ENCODE results near the gene TXNDC2. TPM values are rescaled to one million over a fixed set of nuclear protein-coding genes. Genes with fewer than 3 reads are reported as not detected.

Gene TXNDC2
- total RNA-seq, result not detected
- long read RNA-seq, result 0 reads

GRCh38 chr18:9885170-9886004 lies at the start of gene TXNDC2:
Gene TXNDC2, plus strand, starts transcription at chr18:9885973. Its CDS starts 708 bp downstream, at chr18:9886681.
- no peak for ATAC-seq (ENCODE audit: poor library complexity)
- intact Hi-C loops (cut with DNase I), result no loop called here
- no peak for DNase-seq

- DNase-seq (peak; percentile 57), ATAC-seq (ENCODE audit: poor library complexity) (peak; percentile 90)
- intact Hi-C loops (cut with DNase I), result no loop called here
These were observed 47.5 kb upstream of the TXNDC2 start for GRCh38 chr18:9838144-9838877.

- no peak for DNase-seq
- intact Hi-C loops (cut with DNase I), result no loop called here
- ATAC-seq (ENCODE audit: poor library complexity), result peak; percentile 12
These were observed 46.6 kb upstream of the TXNDC2 start for GRCh38 chr18:9839211-9839610.

- intact Hi-C loops (cut with DNase I), result no loop called here
- no peak for ATAC-seq (ENCODE audit: poor library complexity)
- no peak for DNase-seq
These were observed 45.9 kb upstream of the TXNDC2 start for GRCh38 chr18:9839853-9840252.

- DNase-seq, result no peak
- ATAC-seq (ENCODE audit: poor library complexity), result no peak
- intact Hi-C loops (cut with DNase I), result no loop called here
These were observed 44.0 kb upstream of the TXNDC2 start for GRCh38 chr18:9841752-9842151.

- ATAC-seq (ENCODE audit: poor library complexity), result no peak
- intact Hi-C loops (cut with DNase I), result no loop called here
These were observed 43.3 kb upstream of the TXNDC2 start for GRCh38 chr18:9842448-9842847.

GRCh38 chr18:9845256-9845655 lies 40.5 kb upstream of the TXNDC2 start:
- no peak for DNase-seq
- ATAC-seq (ENCODE audit: poor library complexity), result no peak
- intact Hi-C loops (cut with DNase I), result no loop called here

More at GRCh38 chr18:9842448-9842847, 43.3 kb upstream of the TXNDC2 start:
- DNase-seq, result no peak

- DNase-seq, result no peak
These were observed 39.4 kb upstream of the TXNDC2 start for GRCh38 chr18:9846162-9846925.

GRCh38 chr18:9848170-9848879 lies 37.4 kb upstream of the TXNDC2 start:
- intact Hi-C loops (cut with DNase I), result no loop called here
- ATAC-seq (ENCODE audit: poor library complexity), result peak; percentile 30
- DNase-seq, result no peak

More at GRCh38 chr18:9846162-9846925, 39.4 kb upstream of the TXNDC2 start:
- intact Hi-C loops (cut with DNase I), result no loop called here
- ATAC-seq (ENCODE audit: poor library complexity), result peak; percentile 78

- DNase-seq (peak; percentile 76), ATAC-seq (ENCODE audit: poor library complexity) (peak; percentile 86)
- intact Hi-C loops (cut with DNase I), result no loop called here
These were observed 36.1 kb upstream of the TXNDC2 start for GRCh38 chr18:9849407-9850283.

GRCh38 chr18:9850309-9850708 lies 35.5 kb upstream of the TXNDC2 start:
- intact Hi-C loops (cut with DNase I), result no loop called here
- ATAC-seq (ENCODE audit: poor library complexity), result no peak
- DNase-seq, result no peak

- intact Hi-C loops (cut with DNase I), result no loop called here
- DNase-seq (no peak), ATAC-seq (ENCODE audit: poor library complexity) (no peak)
These were observed 34.3 kb upstream of the TXNDC2 start for GRCh38 chr18:9851511-9851910.

- ATAC-seq (ENCODE audit: poor library complexity), result no peak
- intact Hi-C loops (cut with DNase I), result no loop called here
- DNase-seq, result no peak
These were observed 33.3 kb upstream of the TXNDC2 start for GRCh38 chr18:9852266-9853081.

GRCh38 chr18:9854801-9855676 lies 30.7 kb upstream of the TXNDC2 start:
- DNase-seq (no peak), ATAC-seq (ENCODE audit: poor library complexity) (no peak)
- intact Hi-C loops (cut with DNase I), result no loop called here

- intact Hi-C loops (cut with DNase I), result no loop called here
- DNase-seq, result no peak
- ATAC-seq (ENCODE audit: poor library complexity), result no peak
These were observed 30.1 kb upstream of the TXNDC2 start for GRCh38 chr18:9855681-9856080.

GRCh38 chr18:9856092-9856491 lies 29.7 kb upstream of the TXNDC2 start:
- ATAC-seq (ENCODE audit: poor library complexity), result peak; percentile 21
- intact Hi-C loops (cut with DNase I), result no loop called here

More at GRCh38 chr18:9856092-9856491, 29.7 kb upstream of the TXNDC2 start:
- no peak for DNase-seq
